WTC11 (cell line): ENCODE results near the gene FGF11. TPM values are rescaled to one million over a fixed set of nuclear protein-coding genes. Genes with fewer than 3 reads are reported as not detected.

Experiments
- ATAC-seq: fragments of 200-7000 bp; cut with Tn5 transposase; 2 replicates; pipeline ENCODE4 v1.10.0; 2021; ENCODE audit warnings: mild to moderate bottlenecking, moderate library complexity
- CTCF ChIA-PET: fragments of 300-600 bp; sonication (Branson Sonifier 250); formaldehyde crosslinking; loops from one replicate; lab custom pipeline; 2021; ENCODE audit warnings: antibody characterized with exemption; lab: Charles Lee
- POLR2A ChIA-PET: fragments of 350-600 bp; sonication (Branson Sonifier 250); formaldehyde crosslinking; loops from one replicate; lab custom pipeline; 2021; ENCODE audit warnings: antibody characterized with exemption; lab: Charles Lee
- DNase-seq: peaks from one replicate; pipeline ENCODE4 v3.0.0; 2021; ENCODE audit warnings: low spot score
- H3K27ac Mint-ChIP-seq: 2 replicates; pipeline ENCODE4 v1.8.0; 2021; ENCODE audit warnings: mixed read lengths
- H3K27me3 Mint-ChIP-seq: 2 replicates; pipeline ENCODE4 v1.8.0; 2021; ENCODE audit warnings: low read depth, mild to moderate bottlenecking, moderate library complexity, mixed read lengths
- H3K36me3 Mint-ChIP-seq: 2 replicates; pipeline ENCODE4 v1.8.0; 2021; ENCODE audit warnings: mixed read lengths
- H3K4me1 Mint-ChIP-seq: 2 replicates; pipeline ENCODE4 v1.8.0; 2022; ENCODE audit warnings: mixed read lengths
- H3K4me3 Mint-ChIP-seq: 2 replicates; pipeline ENCODE4 v1.8.0; 2021; ENCODE audit warnings: mild to moderate bottlenecking, moderate library complexity, mixed read lengths
- H3K9me3 Mint-ChIP-seq: 2 replicates; pipeline ENCODE4 v1.8.0; 2021; ENCODE audit warnings: mixed read lengths
- CREM ChIP-seq: sonication (generic); formaldehyde crosslinking; IDR thresholded peaks from 2 replicates; pipeline ENCODE4 v1.8.1; 2022; ENCODE audit warnings: mild to moderate bottlenecking, missing genetic modification reagents, moderate library complexity
- ETV6 ChIP-seq: sonication (generic); formaldehyde crosslinking; IDR thresholded peaks from 2 replicates; pipeline ENCODE4 v1.8.1; 2022; ENCODE audit warnings: mild to moderate bottlenecking, missing genetic modification reagents
- FOXP1 ChIP-seq: sonication (generic); formaldehyde crosslinking; IDR thresholded peaks from 2 replicates; pipeline ENCODE4 v1.8.0; 2022; ENCODE audit warnings: missing genetic modification reagents, mild to moderate bottlenecking, moderate library complexity, borderline replicate concordance
- IRF2 ChIP-seq: sonication (generic); formaldehyde crosslinking; IDR thresholded peaks from 2 replicates; pipeline ENCODE4 v1.8.0; 2022; ENCODE audit warnings: low read depth, missing genetic modification reagents, borderline replicate concordance
- NR2C2 ChIP-seq: sonication (generic); formaldehyde crosslinking; IDR thresholded peaks from 2 replicates; pipeline ENCODE4 v1.8.0; 2022; ENCODE audit warnings: mild to moderate bottlenecking, missing genetic modification reagents
- SMAD4 ChIP-seq: sonication (generic); formaldehyde crosslinking; IDR thresholded peaks from 2 replicates; pipeline ENCODE4 v1.8.0; 2022; ENCODE audit warnings: mild to moderate bottlenecking, missing genetic modification reagents
- SP1 ChIP-seq: sonication (generic); formaldehyde crosslinking; conservative IDR thresholded peaks from 2 replicates; pipeline ENCODE4 v1.8.1; 2022; ENCODE audit warnings: missing genetic modification reagents
- TP53 ChIP-seq: sonication (generic); formaldehyde crosslinking; IDR thresholded peaks from 2 replicates; pipeline ENCODE4 v1.8.1; 2023; ENCODE audit warnings: mild to moderate bottlenecking, missing genetic modification reagents
- ZBTB43 ChIP-seq: sonication (generic); formaldehyde crosslinking; IDR thresholded peaks from 2 replicates; pipeline ENCODE4 v1.8.1; 2023; ENCODE audit warnings: mild to moderate bottlenecking, missing genetic modification reagents
- ZNF219 ChIP-seq: sonication (generic); formaldehyde crosslinking; IDR thresholded peaks from 2 replicates; pipeline ENCODE4 v1.8.0; 2023; ENCODE audit warnings: missing genetic modification reagents, mild to moderate bottlenecking, borderline replicate concordance
- ZNF263 ChIP-seq: sonication (generic); formaldehyde crosslinking; IDR thresholded peaks from 2 replicates; pipeline ENCODE4 v1.8.1; 2022; ENCODE audit warnings: low read depth, mild to moderate bottlenecking, moderate library complexity, missing genetic modification reagents
- ZNF416 ChIP-seq: fragments of 250-450 bp; sonication (Bioruptor Pico); IDR thresholded peaks from 2 replicates; pipeline ENCODE4 v1.9.0; 2021; ENCODE audit warnings: mild to moderate bottlenecking, inconsistent platforms
- ZNF423 ChIP-seq: fragments of 250-450 bp; sonication (Bioruptor Pico); IDR thresholded peaks from 2 replicates; pipeline ENCODE4 v2.1.2; 2022; ENCODE audit warnings: mild to moderate bottlenecking, moderate library complexity
- total RNA-seq: library from RNA; stranded (reverse); gene quantifications from 3 replicates; pipeline ENCODE4 v1.2.3, GENCODE V29; 2021
- TF ChIP-seq, protein P1 (sequence below): sonication (generic); formaldehyde crosslinking; IDR thresholded peaks from 2 replicates; pipeline ENCODE4 v1.8.0; 2022; ENCODE audit warnings: mild to moderate bottlenecking, missing genetic modification reagents
- TF ChIP-seq, protein P2 (sequence below): fragments of 200-600 bp; IDR thresholded peaks from 2 replicates; pipeline ENCODE4 v1.8.0; 2022; ENCODE audit warnings: antibody characterized with exemption
- TF ChIP-seq, protein P3 (sequence below): sonication (generic); formaldehyde crosslinking; IDR thresholded peaks from 2 replicates; pipeline ENCODE4 v1.8.0; 2023; ENCODE audit warnings: missing genetic modification reagents, mild to moderate bottlenecking, borderline replicate concordance
- TF ChIP-seq, protein P4 (sequence below): sonication (generic); formaldehyde crosslinking; conservative IDR thresholded peaks from 2 replicates; pipeline ENCODE4 v1.8.1; 2022; ENCODE audit warnings: mild to moderate bottlenecking, missing genetic modification reagents
- TF ChIP-seq, protein P5 (sequence below): sonication (generic); formaldehyde crosslinking; conservative IDR thresholded peaks from 2 replicates; pipeline ENCODE4 v1.8.1; 2023; ENCODE audit warnings: mild to moderate bottlenecking, low read depth, missing genetic modification reagents, moderate library complexity

FGF11 gene
- total RNA-seq, 1 experiment from 2014 or later: 19.8 TPM

DNA sequence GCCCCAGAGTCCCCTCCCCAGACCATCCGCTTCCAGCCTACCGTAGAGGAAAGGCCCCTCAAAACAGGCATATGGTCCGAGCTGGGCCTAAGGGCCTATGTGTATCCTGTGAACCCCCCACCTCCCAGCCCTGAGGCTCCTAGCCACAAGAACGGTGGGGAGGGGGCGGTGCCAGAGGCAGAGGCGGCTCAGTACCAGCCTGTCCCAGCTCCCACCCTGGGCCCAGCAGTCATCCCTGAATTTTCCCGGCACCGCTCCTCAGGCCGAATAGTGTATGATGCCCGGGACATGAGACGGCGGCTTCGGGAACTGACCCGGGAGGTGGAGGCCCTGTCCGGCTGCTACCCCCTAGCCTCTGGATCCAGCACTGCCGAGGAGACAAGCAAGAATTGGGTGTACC, 18.1 kb upstream of the FGF11 start:
- DNase-seq (no peak), ATAC-seq (no peak; the same call in 1 of the 2 replicates)
- ChIA-PET POLR2A (interaction anchor here (0.8 to 1.1 kb wide), 2 partner anchors 10 to 17 kb away, joined by 3 read pairs; no protein-coding TSS in a partner anchor), CTCF (interaction anchor here (0.9 to 1.4 kb wide), 3 partner anchors 16 to 139 kb away, joined by 3 to 5 read pairs (median 4); no protein-coding TSS in a partner anchor)
- H3K27me3 Mint-ChIP-seq: no peaks in the 10 kb centered on the region
- peaks cover 15% of the 10 kb centered on the region for H3K4me1 Mint-ChIP-seq
- TF ChIP-seq CREM (CRISPR knock-in tag): no peak
- no peak for TF ChIP-seq ZNF423 (CRISPR knock-in tag)
- TF ChIP-seq ZNF416 (CRISPR knock-in tag): no peak
- TF ChIP-seq NR2C2 (CRISPR knock-in tag): no peak
- no peak for TF ChIP-seq ZNF263 (CRISPR knock-in tag)
- TF ChIP-seq, protein P1, sequence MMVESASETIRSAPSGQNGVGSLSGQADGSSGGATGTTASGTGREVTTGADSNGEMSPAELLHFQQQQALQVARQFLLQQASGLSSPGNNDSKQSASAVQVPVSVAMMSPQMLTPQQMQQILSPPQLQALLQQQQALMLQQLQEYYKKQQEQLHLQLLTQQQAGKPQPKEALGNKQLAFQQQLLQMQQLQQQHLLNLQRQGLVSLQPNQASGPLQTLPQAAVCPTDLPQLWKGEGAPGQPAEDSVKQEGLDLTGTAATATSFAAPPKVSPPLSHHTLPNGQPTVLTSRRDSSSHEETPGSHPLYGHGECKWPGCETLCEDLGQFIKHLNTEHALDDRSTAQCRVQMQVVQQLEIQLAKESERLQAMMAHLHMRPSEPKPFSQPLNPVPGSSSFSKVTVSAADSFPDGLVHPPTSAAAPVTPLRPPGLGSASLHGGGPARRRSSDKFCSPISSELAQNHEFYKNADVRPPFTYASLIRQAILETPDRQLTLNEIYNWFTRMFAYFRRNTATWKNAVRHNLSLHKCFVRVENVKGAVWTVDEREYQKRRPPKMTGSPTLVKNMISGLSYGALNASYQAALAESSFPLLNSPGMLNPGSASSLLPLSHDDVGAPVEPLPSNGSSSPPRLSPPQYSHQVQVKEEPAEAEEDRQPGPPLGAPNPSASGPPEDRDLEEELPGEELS: no peak
- TF ChIP-seq, protein P2, sequence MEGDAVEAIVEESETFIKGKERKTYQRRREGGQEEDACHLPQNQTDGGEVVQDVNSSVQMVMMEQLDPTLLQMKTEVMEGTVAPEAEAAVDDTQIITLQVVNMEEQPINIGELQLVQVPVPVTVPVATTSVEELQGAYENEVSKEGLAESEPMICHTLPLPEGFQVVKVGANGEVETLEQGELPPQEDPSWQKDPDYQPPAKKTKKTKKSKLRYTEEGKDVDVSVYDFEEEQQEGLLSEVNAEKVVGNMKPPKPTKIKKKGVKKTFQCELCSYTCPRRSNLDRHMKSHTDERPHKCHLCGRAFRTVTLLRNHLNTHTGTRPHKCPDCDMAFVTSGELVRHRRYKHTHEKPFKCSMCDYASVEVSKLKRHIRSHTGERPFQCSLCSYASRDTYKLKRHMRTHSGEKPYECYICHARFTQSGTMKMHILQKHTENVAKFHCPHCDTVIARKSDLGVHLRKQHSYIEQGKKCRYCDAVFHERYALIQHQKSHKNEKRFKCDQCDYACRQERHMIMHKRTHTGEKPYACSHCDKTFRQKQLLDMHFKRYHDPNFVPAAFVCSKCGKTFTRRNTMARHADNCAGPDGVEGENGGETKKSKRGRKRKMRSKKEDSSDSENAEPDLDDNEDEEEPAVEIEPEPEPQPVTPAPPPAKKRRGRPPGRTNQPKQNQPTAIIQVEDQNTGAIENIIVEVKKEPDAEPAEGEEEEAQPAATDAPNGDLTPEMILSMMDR: no peak
- TF ChIP-seq TP53 (CRISPR knock-in tag): no peak
- no peak for TF ChIP-seq IRF2 (CRISPR knock-in tag)
- no peak for TF ChIP-seq SP1
- TF ChIP-seq FOXP1 (CRISPR knock-in tag): no peak
- TF ChIP-seq, protein P3, sequence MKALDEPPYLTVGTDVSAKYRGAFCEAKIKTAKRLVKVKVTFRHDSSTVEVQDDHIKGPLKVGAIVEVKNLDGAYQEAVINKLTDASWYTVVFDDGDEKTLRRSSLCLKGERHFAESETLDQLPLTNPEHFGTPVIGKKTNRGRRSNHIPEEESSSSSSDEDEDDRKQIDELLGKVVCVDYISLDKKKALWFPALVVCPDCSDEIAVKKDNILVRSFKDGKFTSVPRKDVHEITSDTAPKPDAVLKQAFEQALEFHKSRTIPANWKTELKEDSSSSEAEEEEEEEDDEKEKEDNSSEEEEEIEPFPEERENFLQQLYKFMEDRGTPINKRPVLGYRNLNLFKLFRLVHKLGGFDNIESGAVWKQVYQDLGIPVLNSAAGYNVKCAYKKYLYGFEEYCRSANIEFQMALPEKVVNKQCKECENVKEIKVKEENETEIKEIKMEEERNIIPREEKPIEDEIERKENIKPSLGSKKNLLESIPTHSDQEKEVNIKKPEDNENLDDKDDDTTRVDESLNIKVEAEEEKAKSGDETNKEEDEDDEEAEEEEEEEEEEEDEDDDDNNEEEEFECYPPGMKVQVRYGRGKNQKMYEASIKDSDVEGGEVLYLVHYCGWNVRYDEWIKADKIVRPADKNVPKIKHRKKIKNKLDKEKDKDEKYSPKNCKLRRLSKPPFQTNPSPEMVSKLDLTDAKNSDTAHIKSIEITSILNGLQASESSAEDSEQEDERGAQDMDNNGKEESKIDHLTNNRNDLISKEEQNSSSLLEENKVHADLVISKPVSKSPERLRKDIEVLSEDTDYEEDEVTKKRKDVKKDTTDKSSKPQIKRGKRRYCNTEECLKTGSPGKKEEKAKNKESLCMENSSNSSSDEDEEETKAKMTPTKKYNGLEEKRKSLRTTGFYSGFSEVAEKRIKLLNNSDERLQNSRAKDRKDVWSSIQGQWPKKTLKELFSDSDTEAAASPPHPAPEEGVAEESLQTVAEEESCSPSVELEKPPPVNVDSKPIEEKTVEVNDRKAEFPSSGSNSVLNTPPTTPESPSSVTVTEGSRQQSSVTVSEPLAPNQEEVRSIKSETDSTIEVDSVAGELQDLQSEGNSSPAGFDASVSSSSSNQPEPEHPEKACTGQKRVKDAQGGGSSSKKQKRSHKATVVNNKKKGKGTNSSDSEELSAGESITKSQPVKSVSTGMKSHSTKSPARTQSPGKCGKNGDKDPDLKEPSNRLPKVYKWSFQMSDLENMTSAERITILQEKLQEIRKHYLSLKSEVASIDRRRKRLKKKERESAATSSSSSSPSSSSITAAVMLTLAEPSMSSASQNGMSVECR (CRISPR knock-in tag): no peak
- TF ChIP-seq ZBTB43 (CRISPR knock-in tag): no peak
- no peak for TF ChIP-seq ZNF219 (CRISPR knock-in tag)
- H3K9me3 Mint-ChIP-seq: no peaks in the 10 kb centered on the region
- no peak overlapping the region for H3K4me3 Mint-ChIP-seq
- H3K36me3 Mint-ChIP-seq: 0 out of 2 replicates have a peak, but pooled peaks cover 7% of the 10 kb centered on the region
- no peak overlapping the region for H3K27ac Mint-ChIP-seq

GRCh38 chr17:7423679-7424078, 15.6 kb upstream of the FGF11 start:
- Mint-ChIP-seq H3K36me3 (no peaks in the 10 kb centered on the region), H3K4me3 (no peak overlapping the region), H3K27ac (0 out of 2 replicates have a peak overlapping the region, but pooled peaks have one; percentile 22), H3K27me3 (no peaks in the 10 kb centered on the region), H3K9me3 (no peaks in the 10 kb centered on the region), H3K4me1 (peaks cover 10% of the 10 kb centered on the region)
- TF ChIP-seq, protein P4, sequence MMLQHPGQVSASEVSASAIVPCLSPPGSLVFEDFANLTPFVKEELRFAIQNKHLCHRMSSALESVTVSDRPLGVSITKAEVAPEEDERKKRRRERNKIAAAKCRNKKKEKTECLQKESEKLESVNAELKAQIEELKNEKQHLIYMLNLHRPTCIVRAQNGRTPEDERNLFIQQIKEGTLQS (CRISPR knock-in tag): no peak
- TF ChIP-seq, protein P5, sequence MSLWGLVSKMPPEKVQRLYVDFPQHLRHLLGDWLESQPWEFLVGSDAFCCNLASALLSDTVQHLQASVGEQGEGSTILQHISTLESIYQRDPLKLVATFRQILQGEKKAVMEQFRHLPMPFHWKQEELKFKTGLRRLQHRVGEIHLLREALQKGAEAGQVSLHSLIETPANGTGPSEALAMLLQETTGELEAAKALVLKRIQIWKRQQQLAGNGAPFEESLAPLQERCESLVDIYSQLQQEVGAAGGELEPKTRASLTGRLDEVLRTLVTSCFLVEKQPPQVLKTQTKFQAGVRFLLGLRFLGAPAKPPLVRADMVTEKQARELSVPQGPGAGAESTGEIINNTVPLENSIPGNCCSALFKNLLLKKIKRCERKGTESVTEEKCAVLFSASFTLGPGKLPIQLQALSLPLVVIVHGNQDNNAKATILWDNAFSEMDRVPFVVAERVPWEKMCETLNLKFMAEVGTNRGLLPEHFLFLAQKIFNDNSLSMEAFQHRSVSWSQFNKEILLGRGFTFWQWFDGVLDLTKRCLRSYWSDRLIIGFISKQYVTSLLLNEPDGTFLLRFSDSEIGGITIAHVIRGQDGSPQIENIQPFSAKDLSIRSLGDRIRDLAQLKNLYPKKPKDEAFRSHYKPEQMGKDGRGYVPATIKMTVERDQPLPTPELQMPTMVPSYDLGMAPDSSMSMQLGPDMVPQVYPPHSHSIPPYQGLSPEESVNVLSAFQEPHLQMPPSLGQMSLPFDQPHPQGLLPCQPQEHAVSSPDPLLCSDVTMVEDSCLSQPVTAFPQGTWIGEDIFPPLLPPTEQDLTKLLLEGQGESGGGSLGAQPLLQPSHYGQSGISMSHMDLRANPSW (CRISPR knock-in tag): no peak
- TF ChIP-seq SMAD4 (CRISPR knock-in tag) (no peak), ETV6 (CRISPR knock-in tag) (no peak)
- ChIA-PET CTCF (interaction anchor here (1.3 to 3.3 kb wide), 4 partner anchors 12 to 67 kb away, joined by 3 to 8 read pairs (median 6); partner anchors contain the start of genes PLSCR3 and TMEM102), POLR2A (interaction anchor here (0.8 to 1.1 kb wide), 3 partner anchors 10 to 71 kb away, joined by 3 to 4 read pairs (median 4); no protein-coding TSS in a partner anchor)
- ATAC-seq (no peak), DNase-seq (no peak)
